MV-4-11 (cell line): Measurements from ENCODE around the gene KRTAP4-8.
"Not testable (repeated sequence)": the region's sequence is repeated elsewhere in the genome, so short reads cannot be mapped to it uniquely, and the experiment has no call there.

ENCODE experiments used
- DNase-seq: peaks from one replicate; lab custom pipeline; 2025; lab: John Stamatoyannopoulos, UW

The KRTAP4-8 gene

GRCh38 chr17:41098042-41098441 is at the start of gene KRTAP4-8:
Gene KRTAP4-8, minus strand, starts transcription at chr17:41098142. Its CDS starts 58 bp downstream, at chr17:41098084.
- DNase-seq = no peak

- DNase-seq = no peak
Measured at GRCh38 chr17:41145261-41145660, 47.3 kb upstream of the KRTAP4-8 start.

- DNase-seq = no peak
Measured at GRCh38 chr17:41144846-41145245, 46.9 kb upstream of the KRTAP4-8 start.

GRCh38 chr17:41141361-41141760 is 43.4 kb upstream of the KRTAP4-8 start:
- DNase-seq = no peak

- peak; percentile 3 for DNase-seq
Measured at GRCh38 chr17:41140360-41141131, 42.6 kb upstream of the KRTAP4-8 start, which contains the start of gene KRTAP4-6. Gene KRTAP4-6, minus strand, starts transcription at chr17:41140544. Its CDS starts 57 bp downstream, at chr17:41140487.

GRCh38 chr17:41139865-41140264 is 41.9 kb upstream of the KRTAP4-8 start:
- DNase-seq = not testable (repeated sequence)

GRCh38 chr17:41133880-41134735 is 36.2 kb upstream of the KRTAP4-8 start:
- DNase-seq = no peak

GRCh38 chr17:41131979-41132378 is 34.0 kb upstream of the KRTAP4-8 start:
- no peak for DNase-seq

- DNase-seq = no peak
Measured at GRCh38 chr17:41127371-41127770, 29.4 kb upstream of the KRTAP4-8 start.

GRCh38 chr17:41126412-41126811 is 28.5 kb upstream of the KRTAP4-8 start:
- no peak for DNase-seq

GRCh38 chr17:41125064-41125463 is 27.1 kb upstream of the KRTAP4-8 start:
- no peak for DNase-seq

- DNase-seq = not testable (repeated sequence)
Measured at GRCh38 chr17:41123991-41124371, 26.0 kb upstream of the KRTAP4-8 start, which contains the start of gene KRTAP4-12. Gene KRTAP4-12, minus strand, starts transcription at chr17:41124182. Its CDS starts 60 bp downstream, at chr17:41124122.

- not testable (repeated sequence) for DNase-seq
Measured at GRCh38 chr17:41123292-41123990, 25.5 kb upstream of the KRTAP4-8 start.

- DNase-seq = no peak
Measured at GRCh38 chr17:41121742-41122141, 23.8 kb upstream of the KRTAP4-8 start.

GRCh38 chr17:41119696-41120690 is 22.1 kb upstream of the KRTAP4-8 start:
- peak; percentile 82 for DNase-seq

GRCh38 chr17:41118721-41119120 is 20.8 kb upstream of the KRTAP4-8 start:
- DNase-seq = no peak

- DNase-seq = not testable (repeated sequence)
Measured at GRCh38 chr17:41117846-41118386, 20.0 kb upstream of the KRTAP4-8 start, which contains the start of gene KRTAP4-11. Gene KRTAP4-11, minus strand, starts transcription at chr17:41118373. Its CDS starts 58 bp downstream, at chr17:41118315.

- DNase-seq = peak; percentile 65
Measured at GRCh38 chr17:41116297-41116696, 18.4 kb upstream of the KRTAP4-8 start.

GRCh38 chr17:41111151-41111885 is 13.4 kb upstream of the KRTAP4-8 start:
- DNase-seq = no peak
